CD14-positive monocyte (primary cell): Measurements from ENCODE around the gene CHADL. TPM values are rescaled to one million over a fixed set of nuclear protein-coding genes. Genes with fewer than 3 reads are reported as not detected.

Source experiments
- DNase-seq, 3 donors: peaks; one replicate each; pipeline ENCODE4 v3.0.0-alpha.2; 2011 to 2022
- H2AFZ ChIP-seq: 2 replicates; pipeline ENCODE4 v1.6.0; 2012; ENCODE audit warnings: mild to moderate bottlenecking, low read depth, low read length, inconsistent platforms; ENCODE audit not compliant: insufficient read depth, poor library complexity, severe bottlenecking
- H3K27ac ChIP-seq, 2 donors: 1 replicate in 1 of 2; 2 replicates in 1 of 2; pipeline ENCODE4 v1.5.1; 2012 to 2013; ENCODE audit warnings: low read length in 2 of 2, control low read depth in 1 of 2, inconsistent platforms in 1 of 2, low read depth in 1 of 2, mild to moderate bottlenecking in 1 of 2
- H3K27me3 ChIP-seq, 2 donors: one replicate each; pipeline versions ENCODE4 v1.6.0 to v1.6.1; 2011 to 2013; ENCODE audit warnings: low read length in 2 of 2; ENCODE audit not compliant: control insufficient read depth in 2 of 2, insufficient read depth in 2 of 2
- H3K36me3 ChIP-seq, 2 donors: replicated peaks in 1 of 2; 1 replicate in 1 of 2; 2 replicates in 1 of 2; pipeline versions ENCODE4 v1.5.1 to v1.6.1; 2012 to 2013; ENCODE audit warnings: low read length in 2 of 2, control low read depth in 1 of 2, inconsistent platforms in 1 of 2, mild to moderate bottlenecking in 1 of 2; ENCODE audit not compliant: insufficient read depth in 2 of 2, control insufficient read depth in 1 of 2
- H3K4me1 ChIP-seq, 2 donors: 1 replicate in 1 of 2; 2 replicates in 1 of 2; pipeline versions ENCODE4 v1.5.1 to v1.6.1; 2012 to 2013; ENCODE audit warnings: low read length in 2 of 2, control low read depth in 1 of 2, inconsistent platforms in 1 of 2, mild to moderate bottlenecking in 1 of 2, moderate library complexity in 1 of 2; ENCODE audit not compliant: insufficient read depth in 2 of 2, control insufficient read depth in 1 of 2
- H3K4me2 ChIP-seq: replicated peaks from 2 replicates; pipeline ENCODE3; 2012; ENCODE audit warnings: low read length, moderate library complexity, mild to moderate bottlenecking; ENCODE audit not compliant: poor library complexity, severe bottlenecking; ENCODE audit errors: extremely low read depth
- H3K4me3 ChIP-seq, 3 experiments: fragments of 200-600 bp in 1 of 3; sonication (generic) in 1 of 3; replicated peaks in 1 of 3; 1 replicate in 2 of 3; 2 replicates in 1 of 3; pipeline ENCODE4 v1.5.1; 2011 to 2013; ENCODE audit warnings: low read length in 3 of 3, mild to moderate bottlenecking in 3 of 3, control low read depth in 2 of 3, low read depth in 2 of 3, inconsistent platforms in 1 of 3, moderate library complexity in 1 of 3
- H3K79me2 ChIP-seq: 2 replicates; pipeline ENCODE4 v1.6.0; 2012; ENCODE audit warnings: mild to moderate bottlenecking, control low read depth, inconsistent platforms, low read length, moderate library complexity; ENCODE audit not compliant: insufficient read depth
- H3K9ac ChIP-seq: 2 replicates; pipeline ENCODE4 v1.6.0; 2017; ENCODE audit warnings: low read length, mild to moderate bottlenecking; ENCODE audit not compliant: insufficient read depth, poor library complexity, severe bottlenecking
- H3K9me3 ChIP-seq, 2 donors: replicated peaks in 1 of 2; 1 replicate in 1 of 2; 2 replicates in 1 of 2; pipeline versions ENCODE4 v1.5.1 to v1.6.1; 2012 to 2013; ENCODE audit warnings: low read length in 2 of 2, control low read depth in 1 of 2; ENCODE audit not compliant: control insufficient read depth in 1 of 2, insufficient read depth in 1 of 2
- H4K20me1 ChIP-seq: 2 replicates; pipeline ENCODE4 v1.6.0; 2012; ENCODE audit warnings: mild to moderate bottlenecking, low read length, control low read depth, moderate library complexity; ENCODE audit not compliant: insufficient read depth
- H3K27ac Mint-ChIP-seq, 7 donors: one replicate each; pipeline ENCODE4 v1.8.0; 2020; ENCODE audit warnings: mild to moderate bottlenecking in 7 of 7, mixed read lengths in 7 of 7, moderate library complexity in 6 of 7, inconsistent platforms in 2 of 7
- H3K27me3 Mint-ChIP-seq, 3 donors: one replicate each; pipeline ENCODE4 v1.8.0; 2021 to 2022; ENCODE audit warnings: low read depth in 3 of 3, mild to moderate bottlenecking in 3 of 3, mixed read lengths in 3 of 3, moderate library complexity in 3 of 3, inconsistent platforms in 1 of 3
- H3K36me3 Mint-ChIP-seq, 2 donors: one replicate each; pipeline ENCODE4 v1.8.0; 2020; ENCODE audit warnings: mixed read lengths in 2 of 2, inconsistent platforms in 1 of 2, mild to moderate bottlenecking in 1 of 2
- H3K4me1 Mint-ChIP-seq: one replicate; pipeline ENCODE4 v1.8.0; 2020; ENCODE audit warnings: mild to moderate bottlenecking, mixed read lengths
- H3K4me3 Mint-ChIP-seq, 2 donors: one replicate each; pipeline ENCODE4 v1.8.0; 2020; ENCODE audit warnings: mild to moderate bottlenecking in 2 of 2, mixed read lengths in 2 of 2, moderate library complexity in 1 of 2
- H3K9me3 Mint-ChIP-seq, 7 donors: one replicate each; pipeline ENCODE4 v1.8.0; 2020 to 2022; ENCODE audit warnings: mixed read lengths in 7 of 7, mild to moderate bottlenecking in 6 of 7, moderate library complexity in 6 of 7, inconsistent platforms in 2 of 7
- WGBS: methylation state at CpG from one replicate; pipeline ENCODE4 v1.1.5; 2013; ENCODE audit warnings: missing lambda C conversion rate; ENCODE audit not compliant: insufficient coverage; 5-methylcytosine and 5-hydroxymethylcytosine counted together
- intact Hi-C, 2 donors: fragments of 100-400 bp; cut with micrococcal nuclease; formaldehyde crosslinking; loops; one replicate each; pipeline versions ENCODE4 v1.15.0 to v1.15.1; 2023
- polyA plus RNA-seq, 3 donors: library from polyadenylated mRNA; depleted of rRNA in 1 of 3; unstranded in 2 of 3; stranded (reverse) in 1 of 3; fragments of 300-500 nt in 2 of 3; fragments of >200 nt in 1 of 3; fragmentation: Illumina TruSeq in 2 of 3; gene quantifications; 1 replicate in 2 of 3; 2 replicates in 1 of 3; pipeline ENCODE4 v1.2.3, GENCODE V29; 2012 to 2021
- TF ChIP-seq, protein P1 (sequence below): fragments of 200-600 bp; IDR thresholded peaks from one replicate; pipeline ENCODE4 v1.8.0; 2022; ENCODE audit warnings: antibody characterized with exemption, mild to moderate bottlenecking

The CHADL gene
- polyA plus RNA-seq, 3 donors = 0.11 to 0.35 (median 0.27) TPM

DNA sequence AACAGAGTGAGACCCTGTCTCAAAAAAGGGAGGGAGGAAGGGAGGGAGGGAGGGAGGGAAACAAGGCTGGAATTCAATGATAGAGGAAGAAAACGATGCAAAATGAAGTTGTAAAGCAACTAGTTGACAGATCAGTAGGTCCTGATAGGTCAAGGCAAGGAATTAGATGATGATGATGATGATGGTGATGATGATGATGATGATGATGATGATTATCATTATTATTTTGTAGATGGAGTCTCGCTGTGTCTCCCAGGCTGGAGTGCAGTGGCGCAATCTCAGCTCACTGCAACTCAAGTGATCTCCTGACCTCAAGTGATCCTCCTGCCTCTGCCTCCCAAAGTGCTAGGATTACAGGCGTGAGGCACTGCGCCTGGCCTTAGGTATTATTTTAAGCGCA, 46.9 kb downstream of the CHADL start:
- no peaks in the 10 kb centered on the region for H3K79me2 ChIP-seq
- H3K27ac Mint-ChIP-seq = peak overlapping the region in 2 of 7 donors; percentile 27 to 75
- DNase-seq = no peak
- H3K27me3 ChIP-seq = peaks cover 0 to 13% of the 10 kb centered on the region in 2 donors
- no peaks in the 10 kb centered on the region for H3K36me3 ChIP-seq
- peaks cover 18% of the 10 kb centered on the region in 2 donors for H3K4me1 ChIP-seq
- H3K4me3 Mint-ChIP-seq = no peak overlapping the region
- TF ChIP-seq, protein P1, sequence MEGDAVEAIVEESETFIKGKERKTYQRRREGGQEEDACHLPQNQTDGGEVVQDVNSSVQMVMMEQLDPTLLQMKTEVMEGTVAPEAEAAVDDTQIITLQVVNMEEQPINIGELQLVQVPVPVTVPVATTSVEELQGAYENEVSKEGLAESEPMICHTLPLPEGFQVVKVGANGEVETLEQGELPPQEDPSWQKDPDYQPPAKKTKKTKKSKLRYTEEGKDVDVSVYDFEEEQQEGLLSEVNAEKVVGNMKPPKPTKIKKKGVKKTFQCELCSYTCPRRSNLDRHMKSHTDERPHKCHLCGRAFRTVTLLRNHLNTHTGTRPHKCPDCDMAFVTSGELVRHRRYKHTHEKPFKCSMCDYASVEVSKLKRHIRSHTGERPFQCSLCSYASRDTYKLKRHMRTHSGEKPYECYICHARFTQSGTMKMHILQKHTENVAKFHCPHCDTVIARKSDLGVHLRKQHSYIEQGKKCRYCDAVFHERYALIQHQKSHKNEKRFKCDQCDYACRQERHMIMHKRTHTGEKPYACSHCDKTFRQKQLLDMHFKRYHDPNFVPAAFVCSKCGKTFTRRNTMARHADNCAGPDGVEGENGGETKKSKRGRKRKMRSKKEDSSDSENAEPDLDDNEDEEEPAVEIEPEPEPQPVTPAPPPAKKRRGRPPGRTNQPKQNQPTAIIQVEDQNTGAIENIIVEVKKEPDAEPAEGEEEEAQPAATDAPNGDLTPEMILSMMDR = no peak
- no peaks in the 10 kb centered on the region for H4K20me1 ChIP-seq
- 90% methylated on average over 3 of the region's 6 CpGs for WGBS
- H3K9me3 Mint-ChIP-seq = no peaks in the 10 kb centered on the region
- H3K4me1 Mint-ChIP-seq = peaks cover 14% of the 10 kb centered on the region
- intact Hi-C loops = no loop called here
- H3K9me3 ChIP-seq = no peaks in the 10 kb centered on the region
- no peak overlapping the region for H2AFZ ChIP-seq
- H3K27me3 Mint-ChIP-seq = peaks cover 6 to 14% (median 14%) of the 10 kb centered on the region in 3 donors
- no peak overlapping the region for H3K4me2 ChIP-seq
- no peaks in the 10 kb centered on the region for H3K36me3 Mint-ChIP-seq
- no peak overlapping the region for H3K9ac ChIP-seq
- H3K27ac ChIP-seq = no peak overlapping the region
- H3K4me3 ChIP-seq = no peak overlapping the region

DNA sequence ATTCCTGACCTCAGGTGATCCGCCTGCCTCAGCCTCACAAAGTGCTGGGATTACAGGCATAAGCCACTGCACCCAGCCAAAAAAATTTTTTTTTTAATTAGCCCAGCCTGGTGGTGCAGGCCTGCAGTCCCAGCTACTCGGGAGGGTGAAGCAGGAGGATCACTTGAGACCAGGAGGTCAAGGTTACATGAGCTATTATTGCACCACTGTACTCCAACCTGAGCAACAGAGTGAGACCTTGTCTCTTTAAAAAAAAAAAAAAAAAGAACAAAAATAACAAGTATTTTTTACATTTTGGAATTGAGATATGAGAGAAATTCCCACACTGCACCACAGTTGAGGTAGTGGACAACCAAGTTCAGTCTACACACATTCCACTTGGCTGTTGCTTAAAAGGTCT, 49.3 kb downstream of the CHADL start:
- H3K9me3 ChIP-seq = no peaks in the 10 kb centered on the region
- TF ChIP-seq, protein P1 = no peak
- H3K4me3 ChIP-seq = no peak overlapping the region
- no peaks in the 10 kb centered on the region for H4K20me1 ChIP-seq
- Mint-ChIP-seq H3K27ac (no peak overlapping the region), H3K4me1 (no peaks in the 10 kb centered on the region), H3K27me3 (peaks cover 3 to 8% (median 3%) of the 10 kb centered on the region in 3 donors), H3K36me3 (no peaks in the 10 kb centered on the region), H3K9me3 (peaks cover 0 to 3% (median 0%) of the 10 kb centered on the region in 7 donors), H3K4me3 (no peak overlapping the region)
- no peak overlapping the region for H2AFZ ChIP-seq
- H3K36me3 ChIP-seq = no peaks in the 10 kb centered on the region
- no peak overlapping the region for H3K9ac ChIP-seq
- no peaks in the 10 kb centered on the region for H3K4me1 ChIP-seq
- intact Hi-C loops = no loop called here
- peaks cover 0 to 2% of the 10 kb centered on the region in 2 donors for H3K27me3 ChIP-seq
- H3K79me2 ChIP-seq = no peaks in the 10 kb centered on the region
- no peak for DNase-seq
- 83% methylated on average over 1 of the region's 2 CpGs for WGBS
- H3K4me2 ChIP-seq = no peak overlapping the region
- H3K27ac ChIP-seq = no peak overlapping the region
